Measurements from ENCODE around the gene SPAG17.

Gene SPAG17

GRCh38 chr1:118047650-118048224, 137.3 kb downstream of the SPAG17 start:
- TF ChIP-seq, protein P1, sequence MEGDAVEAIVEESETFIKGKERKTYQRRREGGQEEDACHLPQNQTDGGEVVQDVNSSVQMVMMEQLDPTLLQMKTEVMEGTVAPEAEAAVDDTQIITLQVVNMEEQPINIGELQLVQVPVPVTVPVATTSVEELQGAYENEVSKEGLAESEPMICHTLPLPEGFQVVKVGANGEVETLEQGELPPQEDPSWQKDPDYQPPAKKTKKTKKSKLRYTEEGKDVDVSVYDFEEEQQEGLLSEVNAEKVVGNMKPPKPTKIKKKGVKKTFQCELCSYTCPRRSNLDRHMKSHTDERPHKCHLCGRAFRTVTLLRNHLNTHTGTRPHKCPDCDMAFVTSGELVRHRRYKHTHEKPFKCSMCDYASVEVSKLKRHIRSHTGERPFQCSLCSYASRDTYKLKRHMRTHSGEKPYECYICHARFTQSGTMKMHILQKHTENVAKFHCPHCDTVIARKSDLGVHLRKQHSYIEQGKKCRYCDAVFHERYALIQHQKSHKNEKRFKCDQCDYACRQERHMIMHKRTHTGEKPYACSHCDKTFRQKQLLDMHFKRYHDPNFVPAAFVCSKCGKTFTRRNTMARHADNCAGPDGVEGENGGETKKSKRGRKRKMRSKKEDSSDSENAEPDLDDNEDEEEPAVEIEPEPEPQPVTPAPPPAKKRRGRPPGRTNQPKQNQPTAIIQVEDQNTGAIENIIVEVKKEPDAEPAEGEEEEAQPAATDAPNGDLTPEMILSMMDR (IDR thresholded peaks at IDR 0.05; ENCODE audit: low read depth, low read length), result no peak
- H3K4me3 ChIP-seq (ENCODE audit: low read depth, low read length), result no peak overlapping the region

DNA sequence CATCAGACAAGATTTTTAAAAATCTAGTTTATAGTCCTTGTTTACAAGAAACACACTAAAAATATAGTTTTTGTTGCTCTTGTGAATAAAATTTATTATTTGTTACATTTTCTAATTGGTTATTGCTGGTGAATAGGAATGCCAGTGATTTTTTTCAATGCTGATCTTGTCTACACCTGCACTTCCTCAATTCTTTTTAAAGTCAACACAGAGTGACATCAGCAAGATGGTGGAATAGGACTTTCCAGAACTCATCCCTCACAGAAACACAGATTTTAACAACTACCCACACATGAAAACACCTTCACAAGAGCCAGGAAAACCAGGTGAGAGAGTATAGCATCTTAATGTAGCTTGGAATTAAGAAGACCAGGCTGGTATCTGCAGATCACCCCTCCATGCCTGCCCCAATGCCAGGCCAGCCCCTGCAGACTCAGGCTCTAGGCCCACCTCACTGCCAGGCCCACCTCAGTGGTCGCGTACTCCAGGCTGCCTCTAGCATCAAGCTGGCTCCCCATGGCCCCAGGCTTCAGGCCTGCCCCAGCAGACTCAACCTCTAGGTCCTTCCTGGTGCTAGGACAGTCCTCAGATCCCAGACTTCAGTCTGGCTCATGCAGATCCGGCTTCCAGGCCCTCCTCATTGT, 137.9 kb downstream of the SPAG17 start:
- H3K4me3 ChIP-seq (ENCODE audit: low read depth, low read length), result no peak overlapping the region
- TF ChIP-seq, protein P1 (IDR thresholded peaks at IDR 0.05; ENCODE audit: low read depth, low read length), result no peak

DNA sequence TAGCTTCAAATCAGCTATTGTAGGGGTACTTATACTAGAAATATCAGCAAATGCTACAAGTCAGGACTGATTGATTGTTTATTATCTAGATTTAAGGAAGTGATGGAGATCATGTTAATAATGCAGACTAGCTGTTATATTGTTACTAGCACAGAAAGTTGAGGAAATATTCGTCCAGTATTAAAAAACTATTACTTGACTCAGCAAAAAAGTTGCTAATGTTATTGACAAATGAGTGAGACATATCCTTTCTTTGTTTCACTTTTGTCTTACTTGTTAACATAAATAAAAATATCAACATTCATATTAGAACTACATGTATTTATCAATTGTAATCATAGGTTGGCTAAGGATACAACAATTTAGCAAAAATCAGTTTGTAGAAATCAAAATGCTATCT, 141.4 kb downstream of the SPAG17 start:
- H3K4me3 ChIP-seq (ENCODE audit: low read depth, low read length), result no peak overlapping the region
- TF ChIP-seq, protein P1 (IDR thresholded peaks at IDR 0.05; ENCODE audit: low read depth, low read length), result no peak

DNA sequence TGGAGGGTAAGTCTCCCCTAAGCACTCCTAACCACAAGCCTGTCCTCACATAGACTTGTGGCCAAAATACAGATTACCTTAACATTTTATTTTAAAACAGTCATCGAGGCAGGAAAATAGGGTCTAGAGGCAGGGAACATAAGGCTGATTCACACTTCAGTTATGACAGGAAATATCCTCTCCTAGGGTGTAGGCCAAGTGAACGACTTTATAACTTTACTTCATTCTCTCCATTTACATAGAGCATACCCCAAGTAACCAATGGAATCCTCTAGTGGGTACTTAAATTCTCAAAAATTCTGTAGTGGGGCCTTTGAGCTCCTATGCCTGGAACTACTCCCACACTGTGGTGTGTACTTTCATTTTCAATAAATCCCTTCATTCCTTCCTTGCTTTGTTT, 142.5 kb downstream of the SPAG17 start:
- no peak overlapping the region for H3K4me3 ChIP-seq (ENCODE audit: low read depth, low read length)
- TF ChIP-seq, protein P1 (IDR thresholded peaks at IDR 0.05; ENCODE audit: low read depth, low read length), result no peak

DNA sequence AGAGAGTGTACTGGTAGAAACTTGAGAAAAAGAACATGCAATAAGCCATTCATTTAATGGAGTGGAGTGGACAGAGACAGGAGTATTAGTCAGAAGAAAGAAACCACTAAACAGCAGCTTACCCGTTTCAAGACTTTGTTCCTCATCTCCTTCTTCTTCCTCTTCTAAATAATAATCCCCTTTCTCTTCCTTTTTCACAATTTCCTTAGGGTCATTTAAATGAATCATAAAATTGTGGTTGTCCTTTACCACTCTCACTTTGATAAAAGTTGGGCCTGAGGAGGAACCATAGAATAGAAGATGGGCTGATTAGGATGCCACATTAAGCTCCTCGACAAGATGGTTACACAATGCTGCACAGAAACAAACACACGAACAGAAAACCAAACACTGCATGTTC, 145.9 kb downstream of the SPAG17 start:
- TF ChIP-seq, protein P1 (IDR thresholded peaks at IDR 0.05; ENCODE audit: low read depth, low read length), result no peak
- no peak overlapping the region for H3K4me3 ChIP-seq (ENCODE audit: low read depth, low read length)

DNA sequence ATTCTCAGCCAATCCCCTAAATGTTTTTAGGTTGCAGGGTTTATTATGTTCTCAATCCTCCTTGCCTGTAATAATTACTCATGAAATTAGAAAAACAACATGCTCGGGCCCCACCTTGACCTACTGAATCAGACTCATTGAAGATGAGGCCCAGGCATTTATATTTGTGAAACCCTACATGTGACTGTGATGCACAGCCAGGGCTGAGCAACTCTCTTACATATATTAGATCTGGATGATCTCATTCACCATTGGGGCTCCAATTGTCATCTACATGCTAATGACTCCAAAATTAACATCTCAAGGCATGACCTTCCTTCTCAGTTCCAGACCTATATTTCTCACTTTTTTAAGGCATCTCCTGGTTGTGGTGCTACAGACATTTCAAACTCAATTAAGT, 152.1 kb downstream of the SPAG17 start:
- TF ChIP-seq, protein P1 (IDR thresholded peaks at IDR 0.05; ENCODE audit: low read depth, low read length), result no peak
- no peak overlapping the region for H3K4me3 ChIP-seq (ENCODE audit: low read depth, low read length)

DNA sequence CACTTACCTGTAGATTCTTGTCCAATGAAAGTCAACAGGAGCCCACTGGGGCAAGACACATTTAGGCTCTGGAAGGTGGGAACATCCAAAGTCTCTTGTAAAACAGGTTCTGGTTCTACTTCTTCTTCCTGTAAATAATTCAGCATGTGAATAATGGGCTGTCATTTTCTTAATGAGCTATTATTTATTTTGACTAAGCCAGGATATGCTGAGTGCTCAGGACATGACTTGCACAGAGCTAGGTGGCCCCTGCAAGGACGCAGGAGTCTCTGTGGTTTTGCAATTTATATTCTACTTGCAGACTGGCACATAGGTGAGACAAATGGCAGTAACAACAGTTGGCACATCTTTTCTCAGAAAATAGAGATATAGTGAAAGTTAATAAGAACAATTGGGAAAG, 156.8 kb downstream of the SPAG17 start:
- no peak overlapping the region for H3K4me3 ChIP-seq (ENCODE audit: low read depth, low read length)
- TF ChIP-seq, protein P1 (IDR thresholded peaks at IDR 0.05; ENCODE audit: low read depth, low read length), result no peak
